Measurements from ENCODE around the gene ERICH4. TPM values are rescaled to one million over a fixed set of nuclear protein-coding genes. Genes with fewer than 3 reads are reported as not detected.

Gene ERICH4
- total and polyA plus RNA-seq, 9 of the 15 experiments (the other 6 are each of a cell fraction or from before 2014, with no cell fraction given) = not detected

DNA sequence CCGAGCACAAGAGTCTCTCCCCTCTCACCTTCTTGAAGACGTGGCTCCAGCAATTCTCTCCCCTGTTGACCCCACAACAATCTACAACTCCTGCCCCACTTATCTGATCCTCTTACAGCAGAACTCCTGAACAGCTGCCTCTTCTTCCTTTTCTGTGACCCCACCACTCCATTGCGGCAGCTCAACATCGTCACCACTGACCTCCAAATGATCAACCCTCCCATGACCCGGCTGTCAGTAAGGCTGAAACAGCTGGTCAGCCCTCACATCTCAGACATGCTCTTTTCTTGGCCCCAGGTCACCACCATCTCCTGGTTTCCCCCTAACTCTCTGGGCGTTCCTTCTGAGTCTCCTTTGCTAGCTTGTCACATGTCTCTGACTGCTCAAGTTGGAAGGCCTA, 47.6 kb upstream of the ERICH4 start (continued):
- TF ChIP-seq ESRRA (IDR thresholded peaks at IDR 0.05; ENCODE audit: borderline replicate concordance, low read depth) (peak; percentile 71; the same call in 1 of the 2 replicates), SRSF9 (IDR thresholded peaks at IDR 0.05; ENCODE audit: borderline replicate concordance, low read depth, low read length) (no peak), NR2C1 (IDR thresholded peaks at IDR 0.05) (peak; percentile 80), NR2C1 (tag; IDR thresholded peaks at IDR 0.05) (peak; percentile 69), SMARCE1 (IDR thresholded peaks at IDR 0.05) (peak; percentile 65), HDAC2 (IDR thresholded peaks at IDR 0.05) (peak; percentile 61; the same call in 1 of the 2 replicates), L3MBTL2 (IDR thresholded peaks at IDR 0.05) (peak; percentile 34; the same call in 1 of the 2 replicates), EWSR1 (IDR thresholded peaks at IDR 0.05; ENCODE audit: borderline replicate concordance, low read depth, partially characterized antibody) (no peak), RCOR1 (IDR thresholded peaks at IDR 0.05; ENCODE audit: borderline replicate concordance in 1 of 2, low read depth in 2 of 2, low read length in 2 of 2) (no peak), SMARCB1 (IDR thresholded peaks at IDR 0.05; ENCODE audit: insufficient read length, low read depth) (no peak), ARID1B (IDR thresholded peaks at IDR 0.05) (peak; percentile 33; the same call in 1 of the 2 replicates), SNRNP70 (optimal IDR thresholded peaks at IDR 0.05; ENCODE audit: low read depth, low read length) (no peak), C11orf30 (IDR thresholded peaks at IDR 0.05; ENCODE audit: low read depth) (no peak), FOXP1 (CRISPR knock-in tag; IDR thresholded peaks at IDR 0.05) (no peak), POLR2AphosphoS2 (IDR thresholded peaks at IDR 0.05; ENCODE audit: low read length) (no peak), DPF2 (IDR thresholded peaks at IDR 0.05) (peak; percentile 56; the same call in 1 of the 2 replicates), NR2C2 (CRISPR knock-in tag; IDR thresholded peaks at IDR 0.05) (0 out of 2 replicates have a peak, but pooled peaks have one; percentile 19), NR2C2 (tag; IDR thresholded peaks at IDR 0.05) (peak; percentile 73), DACH1 (IDR thresholded peaks at IDR 0.05; ENCODE audit: partially characterized antibody) (peak; percentile 89), CREM (IDR thresholded peaks at IDR 0.05; ENCODE audit: low read depth) (peak; percentile 34; the same call in 1 of the 2 replicates), SMAD2 (IDR thresholded peaks at IDR 0.05; ENCODE audit: low read depth, low read length) (no peak)
- TF ChIP-seq, protein P1, sequence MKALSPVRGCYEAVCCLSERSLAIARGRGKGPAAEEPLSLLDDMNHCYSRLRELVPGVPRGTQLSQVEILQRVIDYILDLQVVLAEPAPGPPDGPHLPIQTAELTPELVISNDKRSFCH (CRISPR knock-in tag; IDR thresholded peaks at IDR 0.05) = no peak
- TF ChIP-seq, protein P1 (tag; IDR thresholded peaks at IDR 0.05) = no peak
- TF ChIP-seq, protein P2, sequence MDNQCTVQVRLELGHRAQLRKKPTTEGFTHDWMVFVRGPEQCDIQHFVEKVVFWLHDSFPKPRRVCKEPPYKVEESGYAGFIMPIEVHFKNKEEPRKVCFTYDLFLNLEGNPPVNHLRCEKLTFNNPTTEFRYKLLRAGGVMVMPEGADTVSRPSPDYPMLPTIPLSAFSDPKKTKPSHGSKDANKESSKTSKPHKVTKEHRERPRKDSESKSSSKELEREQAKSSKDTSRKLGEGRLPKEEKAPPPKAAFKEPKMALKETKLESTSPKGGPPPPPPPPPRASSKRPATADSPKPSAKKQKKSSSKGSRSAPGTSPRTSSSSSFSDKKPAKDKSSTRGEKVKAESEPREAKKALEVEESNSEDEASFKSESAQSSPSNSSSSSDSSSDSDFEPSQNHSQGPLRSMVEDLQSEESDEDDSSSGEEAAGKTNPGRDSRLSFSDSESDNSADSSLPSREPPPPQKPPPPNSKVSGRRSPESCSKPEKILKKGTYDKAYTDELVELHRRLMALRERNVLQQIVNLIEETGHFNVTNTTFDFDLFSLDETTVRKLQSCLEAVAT (IDR thresholded peaks at IDR 0.05) = no peak
- TF ChIP-seq, protein P3, sequence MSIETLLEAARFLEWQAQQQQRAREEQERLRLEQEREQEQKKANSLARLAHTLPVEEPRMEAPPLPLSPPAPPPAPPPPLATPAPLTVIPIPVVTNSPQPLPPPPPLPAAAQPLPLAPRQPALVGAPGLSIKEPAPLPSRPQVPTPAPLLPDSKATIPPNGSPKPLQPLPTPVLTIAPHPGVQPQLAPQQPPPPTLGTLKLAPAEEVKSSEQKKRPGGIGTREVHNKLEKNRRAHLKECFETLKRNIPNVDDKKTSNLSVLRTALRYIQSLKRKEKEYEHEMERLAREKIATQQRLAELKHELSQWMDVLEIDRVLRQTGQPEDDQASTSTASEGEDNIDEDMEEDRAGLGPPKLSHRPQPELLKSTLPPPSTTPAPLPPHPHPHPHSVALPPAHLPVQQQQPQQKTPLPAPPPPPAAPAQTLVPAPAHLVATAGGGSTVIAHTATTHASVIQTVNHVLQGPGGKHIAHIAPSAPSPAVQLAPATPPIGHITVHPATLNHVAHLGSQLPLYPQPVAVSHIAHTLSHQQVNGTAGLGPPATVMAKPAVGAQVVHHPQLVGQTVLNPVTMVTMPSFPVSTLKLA (conservative IDR thresholded peaks at IDR 0.05) = 0 out of 4 replicates have a peak, but pooled peaks have one; percentile 45 to 46
- TF ChIP-seq, protein P4, sequence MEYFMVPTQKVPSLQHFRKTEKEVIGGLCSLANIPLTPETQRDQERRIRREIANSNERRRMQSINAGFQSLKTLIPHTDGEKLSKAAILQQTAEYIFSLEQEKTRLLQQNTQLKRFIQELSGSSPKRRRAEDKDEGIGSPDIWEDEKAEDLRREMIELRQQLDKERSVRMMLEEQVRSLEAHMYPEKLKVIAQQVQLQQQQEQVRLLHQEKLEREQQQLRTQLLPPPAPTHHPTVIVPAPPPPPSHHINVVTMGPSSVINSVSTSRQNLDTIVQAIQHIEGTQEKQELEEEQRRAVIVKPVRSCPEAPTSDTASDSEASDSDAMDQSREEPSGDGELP (CRISPR knock-in tag; IDR thresholded peaks at IDR 0.05; ENCODE audit: borderline replicate concordance) = peak; percentile 93
- TF ChIP-seq, protein P5, sequence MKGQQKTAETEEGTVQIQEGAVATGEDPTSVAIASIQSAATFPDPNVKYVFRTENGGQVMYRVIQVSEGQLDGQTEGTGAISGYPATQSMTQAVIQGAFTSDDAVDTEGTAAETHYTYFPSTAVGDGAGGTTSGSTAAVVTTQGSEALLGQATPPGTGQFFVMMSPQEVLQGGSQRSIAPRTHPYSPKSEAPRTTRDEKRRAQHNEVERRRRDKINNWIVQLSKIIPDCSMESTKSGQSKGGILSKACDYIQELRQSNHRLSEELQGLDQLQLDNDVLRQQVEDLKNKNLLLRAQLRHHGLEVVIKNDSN (CRISPR knock-in tag; IDR thresholded peaks at IDR 0.05) = peak; percentile 23; the same call in 1 of the 2 replicates
